Natural killer cell treated with Interleukin-12 subunit alpha and Interleukin-12 subunit beta and Interleukin-15 and Interleukin-18, amount 100 ng/mL, for 72 hours (primary cell): Measurements from ENCODE around the gene CDH12. TPM values are rescaled to one million over a fixed set of nuclear protein-coding genes. Genes with fewer than 3 reads are reported as not detected.
"Not testable (repeated sequence)": the region's sequence is repeated elsewhere in the genome, so short reads cannot be mapped to it uniquely, and the experiment has no call there.

ENCODE experiments used
- ATAC-seq, 2 donors: fragments of 150-1000 bp; cut with Tn5 transposase in 1 of 2; sonication (Bioruptor Pico), chemical (Tn5 transposase) in 1 of 2; 2 replicates each; pipeline ENCODE4 v1.10.0; 2021
- DNase-seq: peaks from one replicate; pipeline ENCODE4 v3.0.0; 2022; ENCODE audit warnings: low spot score
- H3K27ac Mint-ChIP-seq, 2 donors: 1 replicate in 1 of 2; 2 replicates in 1 of 2; pipeline ENCODE4 v1.8.0; 2022; ENCODE audit warnings: mixed read lengths in 2 of 2, mild to moderate bottlenecking in 1 of 2, moderate library complexity in 1 of 2
- H3K27me3 Mint-ChIP-seq, 2 donors: 1 replicate in 1 of 2; 2 replicates in 1 of 2; pipeline ENCODE4 v1.8.0; 2022; ENCODE audit warnings: mixed read lengths in 2 of 2
- H3K36me3 Mint-ChIP-seq: one replicate; pipeline ENCODE4 v1.8.0; 2022; ENCODE audit warnings: mixed read lengths
- H3K4me1 Mint-ChIP-seq, 2 donors: 1 replicate in 1 of 2; 2 replicates in 1 of 2; pipeline ENCODE4 v1.8.0; 2022; ENCODE audit warnings: low read depth in 2 of 2, mixed read lengths in 2 of 2, mild to moderate bottlenecking in 1 of 2
- H3K4me3 Mint-ChIP-seq: one replicate; pipeline ENCODE4 v1.8.0; 2022; ENCODE audit warnings: mixed read lengths
- H3K9me3 Mint-ChIP-seq: 2 replicates; pipeline ENCODE4 v1.8.0; 2022; ENCODE audit warnings: mixed read lengths
- total RNA-seq, 2 donors: library from RNA; stranded (reverse); gene quantifications; one replicate each; pipeline ENCODE4 v1.2.3, GENCODE V29; 2022

Gene CDH12
- total RNA-seq, 2 donors from 2014 or later: not detected

DNA sequence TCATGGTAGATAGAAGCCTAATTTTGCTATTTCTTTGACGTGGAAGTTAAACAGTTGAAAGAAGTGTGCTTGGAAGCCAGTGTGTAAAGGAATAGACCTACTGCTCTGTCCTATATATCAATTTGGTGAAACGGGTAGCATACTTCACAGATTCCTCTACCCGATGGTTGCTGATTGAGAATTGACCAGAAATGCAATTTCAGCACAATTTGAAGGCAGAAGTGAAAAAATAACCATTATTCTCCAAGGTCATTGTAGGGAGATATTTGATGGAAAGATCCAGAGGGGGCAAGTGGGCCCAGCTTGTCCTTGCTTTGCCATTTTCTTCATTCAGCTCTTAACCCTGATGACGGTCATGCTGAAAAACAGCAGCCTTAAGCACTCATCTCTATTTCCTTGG lies 15.3 kb downstream of the CDH12 start:
- peaks cover 17% of the 10 kb centered on the region for H3K9me3 Mint-ChIP-seq
- H3K4me1 Mint-ChIP-seq: no peaks in the 10 kb centered on the region
- DNase-seq (no peak), ATAC-seq (no peak)
- no peak overlapping the region for H3K27ac Mint-ChIP-seq
- H3K36me3 Mint-ChIP-seq: peaks cover 7% of the 10 kb centered on the region
- H3K4me3 Mint-ChIP-seq: no peak overlapping the region
- no peaks in the 10 kb centered on the region for H3K27me3 Mint-ChIP-seq

- no peak overlapping the region for H3K27ac Mint-ChIP-seq
- H3K4me1 Mint-ChIP-seq: no peaks in the 10 kb centered on the region
- H3K4me3 Mint-ChIP-seq: no peak overlapping the region
- H3K27me3 Mint-ChIP-seq: no peaks in the 10 kb centered on the region
- H3K36me3 Mint-ChIP-seq: no peaks in the 10 kb centered on the region
- ATAC-seq: no peak
- DNase-seq: no peak
- peaks cover 8% of the 10 kb centered on the region for H3K9me3 Mint-ChIP-seq
Observed at GRCh38 chr5:22835686-22836085, 17.5 kb downstream of the CDH12 start.

GRCh38 chr5:22793463-22793862 lies 59.7 kb downstream of the CDH12 start:
- H3K4me1 Mint-ChIP-seq: no peaks in the 10 kb centered on the region
- H3K9me3 Mint-ChIP-seq: peaks cover 10% of the 10 kb centered on the region
- no peak overlapping the region for H3K27ac Mint-ChIP-seq
- no peak for ATAC-seq
- H3K36me3 Mint-ChIP-seq: peaks cover 5% of the 10 kb centered on the region
- no peaks in the 10 kb centered on the region for H3K27me3 Mint-ChIP-seq
- no peak overlapping the region for H3K4me3 Mint-ChIP-seq
- DNase-seq: no peak

DNA sequence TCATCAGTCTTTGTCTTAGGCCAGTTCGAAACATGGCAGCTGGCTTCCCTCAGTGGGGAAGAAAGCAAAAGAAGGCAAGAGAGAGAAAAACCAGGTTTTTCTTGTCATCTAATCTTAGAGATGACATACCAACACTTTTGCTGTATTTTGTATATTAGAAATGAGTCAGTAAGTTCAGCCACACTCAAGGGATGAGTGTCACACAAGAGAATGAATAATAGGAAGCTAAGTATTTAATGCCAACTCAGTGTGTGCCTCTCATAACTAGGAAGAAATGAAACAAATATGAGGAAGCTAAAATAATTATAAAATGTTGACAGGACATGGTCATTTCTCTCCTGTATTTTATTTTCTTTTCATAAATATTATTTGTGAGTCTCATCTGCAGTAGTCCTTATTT lies 65.3 kb downstream of the CDH12 start:
- ATAC-seq (no peak), DNase-seq (no peak)
- H3K36me3 Mint-ChIP-seq: peaks cover 9% of the 10 kb centered on the region
- no peak overlapping the region for H3K4me3 Mint-ChIP-seq
- H3K27me3 Mint-ChIP-seq: no peaks in the 10 kb centered on the region
- H3K9me3 Mint-ChIP-seq: peaks cover 13% of the 10 kb centered on the region
- H3K27ac Mint-ChIP-seq: no peak overlapping the region
- no peaks in the 10 kb centered on the region for H3K4me1 Mint-ChIP-seq

DNA sequence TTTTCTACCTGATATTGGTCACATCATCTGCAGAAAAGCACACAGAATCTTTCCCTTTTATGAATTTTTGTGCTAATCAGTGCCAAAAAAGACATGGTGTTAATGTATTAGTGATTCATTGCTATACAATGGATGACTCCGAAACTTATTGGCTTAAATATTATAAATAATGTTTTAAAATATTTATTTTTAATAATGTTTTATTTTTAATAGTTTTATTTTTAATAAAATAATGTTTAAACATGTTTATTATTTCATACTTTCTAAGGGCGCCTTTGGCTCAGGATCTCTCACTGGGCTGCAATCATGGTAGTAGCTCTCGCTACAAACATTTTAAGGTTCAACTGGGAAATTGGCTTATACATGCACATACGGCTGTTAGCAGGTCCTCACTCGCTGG lies 65.7 kb downstream of the CDH12 start:
- H3K36me3 Mint-ChIP-seq: peaks cover 9% of the 10 kb centered on the region
- peaks cover 13% of the 10 kb centered on the region for H3K9me3 Mint-ChIP-seq
- DNase-seq (no peak), ATAC-seq (no peak)
- no peak overlapping the region for H3K27ac Mint-ChIP-seq
- H3K4me1 Mint-ChIP-seq: no peaks in the 10 kb centered on the region
- H3K4me3 Mint-ChIP-seq: no peak overlapping the region
- H3K27me3 Mint-ChIP-seq: no peaks in the 10 kb centered on the region

DNA sequence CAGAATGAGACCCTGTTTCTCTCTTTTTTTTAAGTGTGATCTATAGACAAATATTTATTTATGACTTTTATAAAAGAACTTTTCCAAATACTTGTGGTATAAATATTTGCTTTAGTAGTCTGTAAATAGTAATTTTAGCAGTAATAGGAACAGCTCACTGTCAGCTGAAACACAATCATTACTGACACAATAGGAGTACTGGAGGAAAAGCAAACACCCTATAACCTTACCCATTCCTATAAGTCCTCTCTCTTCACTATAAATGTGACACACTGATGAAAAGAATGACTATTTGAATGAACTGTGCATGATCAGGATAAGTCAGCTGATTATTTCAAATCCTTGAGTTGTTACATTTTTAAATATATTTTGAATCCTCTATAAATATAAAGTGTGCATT lies 72.4 kb downstream of the CDH12 start:
- ATAC-seq (no peak), DNase-seq (no peak)
- Mint-ChIP-seq H3K36me3 (peaks cover 9% of the 10 kb centered on the region), H3K27ac (no peak overlapping the region), H3K4me1 (no peaks in the 10 kb centered on the region), H3K4me3 (no peak overlapping the region), H3K27me3 (no peaks in the 10 kb centered on the region), H3K9me3 (peaks cover 15% of the 10 kb centered on the region)

DNA sequence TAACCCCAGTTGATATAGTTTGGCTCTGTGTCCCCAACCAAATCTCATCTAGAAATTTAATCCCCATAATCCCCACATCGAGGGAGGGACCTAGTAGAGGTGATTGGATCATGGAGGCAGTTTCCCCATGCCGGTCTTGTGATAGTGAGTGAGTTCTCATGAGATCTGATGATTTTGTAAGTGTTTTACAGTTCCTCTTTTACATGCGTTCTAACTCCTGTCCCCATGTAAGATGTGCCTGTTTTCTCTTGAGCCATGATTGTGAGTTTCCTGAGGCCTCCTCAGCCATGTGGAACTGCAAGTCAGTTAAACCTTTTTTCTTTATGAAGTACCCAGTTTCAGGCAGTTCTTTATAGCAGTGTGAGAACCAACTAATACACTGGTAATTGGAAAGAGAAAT lies 73.6 kb downstream of the CDH12 start:
- DNase-seq (no peak), ATAC-seq (no peak)
- peaks cover 14% of the 10 kb centered on the region for H3K9me3 Mint-ChIP-seq
- no peaks in the 10 kb centered on the region for H3K4me1 Mint-ChIP-seq
- H3K27ac Mint-ChIP-seq: no peak overlapping the region
- no peaks in the 10 kb centered on the region for H3K27me3 Mint-ChIP-seq
- no peak overlapping the region for H3K4me3 Mint-ChIP-seq
- H3K36me3 Mint-ChIP-seq: peaks cover 8% of the 10 kb centered on the region

- Mint-ChIP-seq H3K9me3 (peaks cover 18% of the 10 kb centered on the region), H3K27ac (no peak overlapping the region), H3K4me3 (no peak overlapping the region), H3K4me1 (no peaks in the 10 kb centered on the region), H3K27me3 (no peaks in the 10 kb centered on the region), H3K36me3 (peaks cover 5% of the 10 kb centered on the region)
- DNase-seq (no peak), ATAC-seq (no peak)
Observed at GRCh38 chr5:22776285-22776684, 76.9 kb downstream of the CDH12 start.

DNA sequence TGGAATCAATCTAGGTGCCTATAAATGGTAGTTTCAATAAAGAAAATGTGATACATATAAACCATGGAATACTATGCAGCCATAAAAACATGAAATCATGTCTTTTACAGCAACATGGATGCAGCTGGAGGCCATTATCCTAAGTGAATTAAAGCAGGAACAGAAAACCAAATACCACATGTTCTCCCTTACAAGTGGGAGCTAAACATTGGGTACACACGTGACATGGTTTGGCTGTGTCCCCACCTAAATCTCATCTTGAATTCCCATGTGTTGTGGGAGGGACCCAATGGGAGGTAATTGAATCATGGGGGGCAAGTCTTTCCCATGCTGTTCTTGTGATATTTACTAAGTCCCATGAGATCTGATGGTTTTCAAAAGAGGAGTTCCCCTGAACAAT lies 78.9 kb downstream of the CDH12 start:
- not testable (repeated sequence) for H3K27me3 Mint-ChIP-seq, H3K4me3 Mint-ChIP-seq, H3K36me3 Mint-ChIP-seq

DNA sequence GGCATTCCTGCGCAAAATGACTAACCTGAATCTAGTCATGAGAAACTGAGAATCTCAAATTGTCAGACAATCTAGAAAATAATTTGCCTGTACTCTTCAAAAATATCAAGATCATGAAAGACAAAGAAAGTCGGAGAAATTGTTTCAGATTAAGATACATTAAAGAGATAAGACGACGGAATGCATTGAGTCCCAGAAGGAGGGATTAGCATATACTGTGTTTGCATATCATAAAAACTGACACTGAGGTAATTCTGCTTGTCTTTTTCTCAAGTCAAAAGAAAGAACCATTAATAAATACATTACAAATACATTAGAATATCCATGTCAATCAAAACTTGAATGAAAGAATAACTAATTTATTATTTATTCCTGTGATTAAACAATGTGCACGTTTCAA lies 88.4 kb downstream of the CDH12 start:
- no peak overlapping the region for H3K4me3 Mint-ChIP-seq
- no peak overlapping the region for H3K27ac Mint-ChIP-seq

More for the DNA sequence above, 78.9 kb downstream of the CDH12 start:
- H3K27ac Mint-ChIP-seq, ATAC-seq, H3K4me1 Mint-ChIP-seq, DNase-seq: not testable (repeated sequence)
- H3K9me3 Mint-ChIP-seq: peaks cover 15% of the 10 kb centered on the region

DNA sequence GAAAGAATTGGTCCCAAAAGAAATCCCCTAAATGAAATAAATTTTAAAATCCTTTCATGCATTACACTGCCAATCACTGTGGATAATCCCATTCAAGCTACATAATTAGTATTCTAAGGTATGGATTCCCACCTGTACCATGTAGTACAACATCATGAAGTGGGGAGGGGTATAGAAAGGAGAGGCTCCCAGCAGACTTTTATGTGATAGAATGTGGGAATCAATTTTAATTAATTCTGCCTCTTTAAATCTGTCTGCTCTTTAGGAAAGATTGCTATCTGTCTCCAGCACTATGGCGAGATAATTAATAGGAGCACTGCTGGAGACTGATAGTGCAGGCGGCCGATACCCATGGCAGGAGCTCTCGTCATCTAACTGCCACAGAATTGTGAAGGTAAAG lies 95.4 kb downstream of the CDH12 start:
- H3K9me3 Mint-ChIP-seq: peaks cover 6% of the 10 kb centered on the region
- H3K27me3 Mint-ChIP-seq: no peaks in the 10 kb centered on the region
- no peaks in the 10 kb centered on the region for H3K36me3 Mint-ChIP-seq
- DNase-seq (no peak), ATAC-seq (no peak)
- no peaks in the 10 kb centered on the region for H3K4me1 Mint-ChIP-seq
- no peak overlapping the region for H3K4me3 Mint-ChIP-seq
- H3K27ac Mint-ChIP-seq: no peak overlapping the region

More for the DNA sequence above, 88.4 kb downstream of the CDH12 start:
- Mint-ChIP-seq H3K9me3 (no peaks in the 10 kb centered on the region), H3K36me3 (no peaks in the 10 kb centered on the region), H3K4me1 (no peaks in the 10 kb centered on the region), H3K27me3 (no peaks in the 10 kb centered on the region)
- ATAC-seq (no peak), DNase-seq (no peak)

GRCh38 chr5:22754155-22754554 lies 99.0 kb downstream of the CDH12 start:
- H3K4me3 Mint-ChIP-seq: no peak overlapping the region
- peaks cover 17% of the 10 kb centered on the region for H3K9me3 Mint-ChIP-seq
- no peak overlapping the region for H3K27ac Mint-ChIP-seq
- no peak for DNase-seq
- H3K4me1 Mint-ChIP-seq: no peaks in the 10 kb centered on the region
- no peak for ATAC-seq
- peaks cover 9% of the 10 kb centered on the region for H3K36me3 Mint-ChIP-seq
- no peaks in the 10 kb centered on the region for H3K27me3 Mint-ChIP-seq

DNA sequence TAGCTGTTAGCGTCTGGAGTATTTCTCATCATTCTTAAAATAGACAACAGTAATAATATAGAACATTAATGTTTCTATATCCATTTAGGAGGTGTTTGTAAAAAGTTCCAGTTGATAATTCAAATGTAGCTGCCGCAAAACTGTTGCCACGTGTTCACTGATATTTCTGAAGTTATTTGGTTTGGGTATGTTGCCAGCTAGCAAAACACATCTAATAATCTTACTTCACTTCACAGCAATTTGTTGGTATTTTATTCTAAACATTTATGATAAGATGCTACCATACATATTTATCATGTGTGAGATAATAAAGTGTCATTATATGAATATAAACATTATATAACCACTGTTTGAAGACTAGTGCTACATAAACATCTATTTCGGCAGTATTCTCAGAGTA lies 101.6 kb downstream of the CDH12 start:
- DNase-seq (no peak), ATAC-seq (no peak)
- peaks cover 17% of the 10 kb centered on the region for H3K9me3 Mint-ChIP-seq
- no peaks in the 10 kb centered on the region for H3K27me3 Mint-ChIP-seq
- peaks cover 9% of the 10 kb centered on the region for H3K36me3 Mint-ChIP-seq
- no peaks in the 10 kb centered on the region for H3K4me1 Mint-ChIP-seq
- no peak overlapping the region for H3K27ac Mint-ChIP-seq
- H3K4me3 Mint-ChIP-seq: no peak overlapping the region

- DNase-seq (no peak), ATAC-seq (no peak)
- peaks cover 3% of the 10 kb centered on the region for H3K9me3 Mint-ChIP-seq
- H3K27me3 Mint-ChIP-seq: no peaks in the 10 kb centered on the region
- no peak overlapping the region for H3K27ac Mint-ChIP-seq
- H3K4me1 Mint-ChIP-seq: no peaks in the 10 kb centered on the region
- H3K4me3 Mint-ChIP-seq: no peak overlapping the region
- H3K36me3 Mint-ChIP-seq: no peaks in the 10 kb centered on the region
Observed at GRCh38 chr5:22736443-22737003, 116.6 kb downstream of the CDH12 start.

GRCh38 chr5:22734907-22735306 lies 118.2 kb downstream of the CDH12 start:
- DNase-seq: no peak
- no peak for ATAC-seq
- Mint-ChIP-seq H3K9me3 (peaks cover 3% of the 10 kb centered on the region), H3K4me1 (no peaks in the 10 kb centered on the region), H3K27me3 (no peaks in the 10 kb centered on the region), H3K27ac (no peak overlapping the region), H3K36me3 (no peaks in the 10 kb centered on the region), H3K4me3 (no peak overlapping the region)
